Measurements from ENCODE around the gene CRTAC1. TPM values are rescaled to one million over a fixed set of nuclear protein-coding genes. Genes with fewer than 3 reads are reported as not detected.

Gene CRTAC1
- total and polyA plus RNA-seq, 2 donors (not counting 3 experiments of a cell fraction or from before 2014, with no cell fraction given): 1.4 to 3.0 TPM

DNA sequence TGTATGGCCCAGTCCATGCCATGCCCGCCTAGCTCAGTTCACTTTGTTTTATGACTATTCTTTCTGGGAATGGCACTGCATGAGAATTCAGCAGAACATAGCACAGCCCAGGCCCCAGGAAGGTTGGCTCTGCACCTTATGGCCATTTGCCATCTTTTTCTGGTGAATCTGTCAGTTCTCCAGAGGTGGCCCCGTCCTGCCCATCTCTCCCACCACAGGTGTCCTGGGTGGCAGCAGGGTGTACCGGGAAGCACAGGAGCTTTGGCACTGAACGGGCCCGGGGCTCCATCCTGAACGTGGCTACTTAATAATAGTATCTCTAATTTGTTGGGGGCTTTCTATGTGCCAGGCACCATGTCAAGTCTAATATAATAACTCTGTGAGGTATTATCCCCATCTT, 156.1 kb downstream of the CRTAC1 start:
- CTCF ChIA-PET: interaction anchor here (0.8 to 2.5 kb wide), 6 partner anchors 14 to 167 kb away, joined by 3 to 17 read pairs (median 6); no protein-coding TSS in a partner anchor
- DNase-seq (ENCODE audit: low read depth, low spot score): no peak

More for the DNA sequence above, 156.1 kb downstream of the CRTAC1 start:
- Histone ChIP-seq H3K4me1 (ENCODE audit: control insufficient read depth, extremely low read depth, insufficient read depth, low read length) (no peaks in the 10 kb centered on the region), H3K9me1 (replicated peaks; ENCODE audit: control insufficient read depth, extremely low read depth, insufficient read depth, low read length) (no peaks in the 10 kb centered on the region), H3K79me2 (ENCODE audit: control insufficient read depth, insufficient read depth, low read length) (no peaks in the 10 kb centered on the region), H3K9ac (replicated peaks; ENCODE audit: extremely low read depth, insufficient read depth, low read length) (no peak overlapping the region), H3K9me3 (replicated peaks; ENCODE audit: control insufficient read depth, insufficient read depth, low read length) (no peaks in the 10 kb centered on the region), H3K36me3 (ENCODE audit: control insufficient read depth in 2 of 2, extremely low read depth in 1 of 2, insufficient read depth in 2 of 2, low read length in 2 of 2) (no peaks in the 10 kb centered on the region), H3K4me2 (ENCODE audit: insufficient read depth, low read length) (no peak overlapping the region), H2AFZ (ENCODE audit: low read depth, low read length) (no peak overlapping the region), H3K4me3 (replicated peaks in 1 of 3; ENCODE audit: insufficient read depth in 1 of 3, low read depth in 1 of 3, low read length in 3 of 3) (no peak overlapping the region), H3K27ac (ENCODE audit: insufficient read depth, low read depth, low read length) (no peak overlapping the region), H3K27me3 (ENCODE audit: control insufficient read depth in 2 of 2, insufficient read depth in 2 of 2, low read length in 2 of 2) (peaks cover 13 to 15% of the 10 kb centered on the region in 2 experiments), H4K20me1 (replicated peaks; ENCODE audit: control insufficient read depth, extremely low read depth, insufficient read depth, low read length) (no peaks in the 10 kb centered on the region)
- TF ChIP-seq MYC (IDR thresholded peaks at IDR 0.05; ENCODE audit: low read depth, low read length) (no peak), EZH2 (IDR thresholded peaks at IDR 0.05; ENCODE audit: borderline replicate concordance, low read depth, low read length, severe bottlenecking) (no peak), FOS (IDR thresholded peaks at IDR 0.05; ENCODE audit: borderline replicate concordance, insufficient read depth, low read length) (no peak), GATA2 (IDR thresholded peaks at IDR 0.05; ENCODE audit: insufficient read depth, insufficient read length, low read depth, low read length) (no peak), POLR2A (IDR thresholded peaks at IDR 0.05; ENCODE audit: low read depth, low read length) (no peak), POLR2AphosphoS5 (IDR thresholded peaks at IDR 0.05; ENCODE audit: insufficient read depth, low read depth, low read length) (no peak), JUN (IDR thresholded peaks at IDR 0.05; ENCODE audit: borderline replicate concordance, insufficient read depth, insufficient read length, low read depth) (no peak), MAX (IDR thresholded peaks at IDR 0.05; ENCODE audit: insufficient read depth, insufficient read length) (no peak)
- TF ChIP-seq, protein P1, sequence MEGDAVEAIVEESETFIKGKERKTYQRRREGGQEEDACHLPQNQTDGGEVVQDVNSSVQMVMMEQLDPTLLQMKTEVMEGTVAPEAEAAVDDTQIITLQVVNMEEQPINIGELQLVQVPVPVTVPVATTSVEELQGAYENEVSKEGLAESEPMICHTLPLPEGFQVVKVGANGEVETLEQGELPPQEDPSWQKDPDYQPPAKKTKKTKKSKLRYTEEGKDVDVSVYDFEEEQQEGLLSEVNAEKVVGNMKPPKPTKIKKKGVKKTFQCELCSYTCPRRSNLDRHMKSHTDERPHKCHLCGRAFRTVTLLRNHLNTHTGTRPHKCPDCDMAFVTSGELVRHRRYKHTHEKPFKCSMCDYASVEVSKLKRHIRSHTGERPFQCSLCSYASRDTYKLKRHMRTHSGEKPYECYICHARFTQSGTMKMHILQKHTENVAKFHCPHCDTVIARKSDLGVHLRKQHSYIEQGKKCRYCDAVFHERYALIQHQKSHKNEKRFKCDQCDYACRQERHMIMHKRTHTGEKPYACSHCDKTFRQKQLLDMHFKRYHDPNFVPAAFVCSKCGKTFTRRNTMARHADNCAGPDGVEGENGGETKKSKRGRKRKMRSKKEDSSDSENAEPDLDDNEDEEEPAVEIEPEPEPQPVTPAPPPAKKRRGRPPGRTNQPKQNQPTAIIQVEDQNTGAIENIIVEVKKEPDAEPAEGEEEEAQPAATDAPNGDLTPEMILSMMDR (IDR thresholded peaks at IDR 0.05; ENCODE audit: extremely low read depth in 1 of 2, insufficient read depth in 1 of 2, low read depth in 1 of 2, low read length in 2 of 2): no peak
- intact Hi-C loops (cut with micrococcal nuclease): no loop called here
- dilution Hi-C loops (cut with MboI; ENCODE audit: extremely low pct_ligation_motif_present, low sequenced_read_pairs): no loop called here
- no TSS peak for BruUV-seq (replicated peaks)
- POLR2A ChIA-PET: interaction anchor here (0.6 kb wide), 1 partner anchor 122 kb away, joined by 12 read pairs; no protein-coding TSS in a partner anchor
- no peak for FAIRE-seq
